Caco-2 (cell line): ENCODE measurements around the gene SKIC2. TPM values are rescaled to one million over a fixed set of nuclear protein-coding genes. Genes with fewer than 3 reads are reported as not detected.
"Not testable (repeated sequence)": the region's sequence is repeated elsewhere in the genome, so short reads cannot be mapped to it uniquely, and the experiment has no call there.

Experiments used
- BruUV-seq: library from RNA; stranded (reverse); fragments of 400-500 nt; replicated peaks from 2 replicates; lab custom pipeline; 2021; lab: Mats Ljungman, UMichigan
- CTCF ChIA-PET: fragments of 300-600 bp; sonication (Branson Sonifier 250); formaldehyde crosslinking; loops from one replicate; lab custom pipeline; 2022; ENCODE audit warnings: antibody characterized with exemption; lab: Charles Lee
- POLR2A ChIA-PET: fragments of 300-600 bp; sonication (Branson Sonifier 250); formaldehyde crosslinking; loops from one replicate; lab custom pipeline; 2022; ENCODE audit warnings: antibody characterized with exemption; lab: Charles Lee
- DNase-seq, 2 experiments: peaks; one replicate each; pipeline versions ENCODE4 v3.0.0 to v3.0.0-alpha.2; 2020 to 2022
- H3K27me3 ChIP-seq: replicated peaks from 2 replicates; pipeline ENCODE4 v1.6.0; 2011; ENCODE audit warnings: low read length; ENCODE audit not compliant: control insufficient read depth, insufficient read depth
- H3K36me3 ChIP-seq: 2 replicates; pipeline ENCODE4 v1.5.1; 2011; ENCODE audit warnings: low read length; ENCODE audit not compliant: control insufficient read depth, insufficient read depth
- H3K4me1 ChIP-seq: fragments of 250-450 bp; sonication (Bioruptor Pico); 2 replicates; pipeline ENCODE4 v1.5.1; 2020; ENCODE audit warnings: mild to moderate bottlenecking
- H3K4me3 ChIP-seq: 2 replicates; pipeline ENCODE4 v1.5.1; 2011; ENCODE audit warnings: low read depth, mild to moderate bottlenecking, control low read depth, low read length
- H3K9me3 ChIP-seq: fragments of 250-450 bp; sonication (Bioruptor Pico); 2 replicates; pipeline ENCODE4 v1.5.1; 2020; ENCODE audit warnings: mild to moderate bottlenecking, moderate library complexity
- H3K27ac Mint-ChIP-seq: one replicate; pipeline ENCODE4 v1.8.0; 2022; ENCODE audit warnings: mixed read lengths; ENCODE audit not compliant: unreplicated experiment
- H3K27me3 Mint-ChIP-seq: one replicate; pipeline ENCODE4 v1.8.0; 2022; ENCODE audit warnings: mixed read lengths; ENCODE audit not compliant: insufficient read depth, unreplicated experiment
- H3K36me3 Mint-ChIP-seq: one replicate; pipeline ENCODE4 v1.8.0; 2022; ENCODE audit warnings: mild to moderate bottlenecking, mixed read lengths; ENCODE audit not compliant: insufficient read depth, unreplicated experiment
- H3K4me1 Mint-ChIP-seq: one replicate; pipeline ENCODE4 v1.8.0; 2022; ENCODE audit warnings: low read depth, mixed read lengths; ENCODE audit not compliant: unreplicated experiment
- H3K4me3 Mint-ChIP-seq: one replicate; pipeline ENCODE4 v1.8.0; 2022; ENCODE audit warnings: mild to moderate bottlenecking, moderate library complexity, mixed read lengths; ENCODE audit not compliant: unreplicated experiment
- H3K9me3 Mint-ChIP-seq: one replicate; pipeline ENCODE4 v1.8.0; 2022; ENCODE audit warnings: mixed read lengths; ENCODE audit not compliant: unreplicated experiment
- intact Hi-C: fragments of 100-400 bp; cut with micrococcal nuclease; formaldehyde crosslinking; loops from one replicate; pipeline ENCODE4 v1.10.0; 2022; ENCODE audit not compliant: unreplicated experiment
- total RNA-seq: library from RNA; stranded (reverse); gene quantifications from 2 replicates; pipeline ENCODE4 v1.2.3, GENCODE V29; 2022

SKIC2 gene
- total RNA-seq, 1 experiment from 2014 or later, result 70.0 TPM

DNA sequence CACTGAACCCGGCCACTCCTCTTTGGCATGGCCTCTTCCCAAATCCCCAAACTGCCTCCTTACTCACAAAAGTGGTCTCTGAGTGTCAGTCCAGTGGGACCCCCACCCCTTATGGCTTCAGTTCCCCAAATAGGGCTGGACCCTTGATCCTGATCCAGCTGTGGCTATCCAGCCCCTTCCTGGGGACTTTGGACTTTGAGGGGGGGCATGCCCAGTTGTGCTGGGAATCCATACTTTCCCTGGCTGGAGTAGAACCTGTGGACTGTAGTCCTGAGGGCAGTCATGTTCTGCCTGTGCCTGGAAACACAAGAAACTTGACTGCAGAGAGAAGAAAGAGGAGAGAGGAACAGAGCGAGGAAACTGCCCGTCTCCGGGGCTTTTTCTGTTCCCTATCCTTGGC, 45.4 kb downstream of the SKIC2 start:
- H3K27ac Mint-ChIP-seq, H3K4me1 Mint-ChIP-seq, DNase-seq, H3K4me1 ChIP-seq, H3K4me3 Mint-ChIP-seq, intact Hi-C loops, H3K9me3 Mint-ChIP-seq, H3K27me3 ChIP-seq, H3K36me3 ChIP-seq, H3K9me3 ChIP-seq, H3K36me3 Mint-ChIP-seq, POLR2A ChIA-PET, CTCF ChIA-PET, H3K27me3 Mint-ChIP-seq, H3K4me3 ChIP-seq, BruUV-seq: not testable (repeated sequence)

DNA sequence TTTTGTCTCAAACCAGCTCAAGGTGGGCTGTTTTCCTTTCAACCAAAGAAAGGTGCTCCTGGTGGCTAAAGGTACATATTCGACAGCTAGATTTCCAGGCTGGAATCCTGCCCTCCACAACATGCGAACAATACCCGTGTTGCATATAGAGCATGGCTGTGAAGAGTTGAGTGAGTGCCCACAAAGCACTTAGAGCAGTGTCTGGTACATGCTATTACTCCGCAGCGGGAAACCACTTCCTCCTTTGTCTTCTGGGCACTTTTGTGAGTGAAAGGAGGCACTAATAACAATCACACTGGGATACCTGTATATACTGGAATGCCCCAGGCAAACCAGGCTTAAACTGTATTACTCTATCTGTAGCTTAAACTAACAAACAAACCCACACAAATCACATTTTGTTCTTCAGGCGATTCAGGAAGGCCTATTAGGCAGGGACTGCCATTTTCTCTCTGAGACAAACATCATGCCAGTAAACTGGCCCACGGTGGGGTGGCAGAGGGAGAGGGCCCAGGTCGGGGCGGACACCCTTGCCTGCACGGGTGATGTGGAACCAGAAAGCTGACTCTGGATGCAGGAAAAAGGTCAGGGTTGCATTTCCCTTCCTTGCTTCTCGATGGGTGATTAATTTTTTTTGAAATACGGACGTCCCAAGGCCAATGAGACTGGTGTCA, 46.0 kb downstream of the SKIC2 start:
- POLR2A ChIA-PET, H3K4me3 Mint-ChIP-seq, H3K36me3 Mint-ChIP-seq, H3K27ac Mint-ChIP-seq, H3K27me3 ChIP-seq, H3K36me3 ChIP-seq, H3K27me3 Mint-ChIP-seq, H3K4me1 ChIP-seq, CTCF ChIA-PET, H3K4me1 Mint-ChIP-seq, H3K4me3 ChIP-seq, BruUV-seq, H3K9me3 Mint-ChIP-seq, intact Hi-C loops, H3K9me3 ChIP-seq: not testable (repeated sequence)
- DNase-seq, result peak in 1 of 2 experiments; percentile 29

DNA sequence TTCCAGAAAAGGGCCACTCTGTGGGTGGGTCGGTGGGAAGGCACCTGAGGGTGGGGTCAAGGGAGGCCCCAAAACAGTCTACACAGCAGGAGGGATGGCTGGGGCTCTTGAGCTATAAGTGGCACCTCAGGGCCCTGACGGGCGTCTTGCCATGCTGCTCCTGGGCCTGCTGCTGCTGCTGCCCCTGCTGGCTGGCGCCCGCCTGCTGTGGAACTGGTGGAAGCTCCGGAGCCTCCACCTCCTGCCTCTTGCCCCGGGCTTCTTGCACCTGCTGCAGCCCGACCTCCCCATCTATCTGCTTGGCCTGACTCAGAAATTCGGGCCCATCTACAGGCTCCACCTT, 46.5 kb downstream of the SKIC2 start:
- H3K27me3 ChIP-seq, H3K27ac Mint-ChIP-seq, H3K9me3 Mint-ChIP-seq, intact Hi-C loops, H3K4me3 Mint-ChIP-seq, H3K4me3 ChIP-seq, H3K27me3 Mint-ChIP-seq, H3K36me3 Mint-ChIP-seq, BruUV-seq, H3K4me1 Mint-ChIP-seq, H3K4me1 ChIP-seq, H3K36me3 ChIP-seq, CTCF ChIA-PET, H3K9me3 ChIP-seq: not testable (repeated sequence)
- POLR2A ChIA-PET, result interaction anchor here (1.1 kb wide), 1 partner anchor 34 kb away, joined by 6 read pairs; the partner anchor contains the start of gene DXO
- DNase-seq, result peak; percentile 2 to 20

DNA sequence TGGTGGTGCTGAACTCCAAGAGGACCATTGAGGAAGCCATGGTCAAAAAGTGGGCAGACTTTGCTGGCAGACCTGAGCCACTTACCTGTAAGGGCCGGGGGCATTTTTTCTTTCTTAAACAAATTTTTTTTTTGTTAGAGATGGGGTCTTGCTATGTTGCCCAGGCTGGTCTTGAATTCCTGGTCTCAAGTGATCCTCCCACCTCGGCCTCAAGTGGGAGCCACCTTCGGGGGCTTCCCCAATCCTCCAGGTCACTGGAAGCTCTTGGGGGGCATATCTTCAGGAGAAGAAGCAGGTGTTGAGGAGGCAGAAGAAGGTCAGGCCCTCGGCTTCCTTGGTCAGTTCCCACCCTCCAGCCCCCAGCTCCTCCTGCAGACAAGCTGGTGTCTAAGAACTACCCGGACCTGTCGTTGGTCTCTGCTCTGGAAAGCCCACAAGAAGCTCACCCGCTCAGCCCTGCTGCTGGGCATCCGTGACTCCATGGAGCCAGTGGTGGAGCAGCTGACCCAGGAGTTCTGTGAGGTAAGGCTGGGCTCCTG, 47.1 kb downstream of the SKIC2 start:
- BruUV-seq, H3K27me3 ChIP-seq, H3K4me3 ChIP-seq, H3K4me1 Mint-ChIP-seq, H3K4me1 ChIP-seq, H3K9me3 ChIP-seq, H3K36me3 ChIP-seq, H3K27ac Mint-ChIP-seq, H3K9me3 Mint-ChIP-seq, intact Hi-C loops, H3K4me3 Mint-ChIP-seq, H3K36me3 Mint-ChIP-seq, H3K27me3 Mint-ChIP-seq: not testable (repeated sequence)
- POLR2A ChIA-PET, result interaction anchor here (1.1 kb wide), 1 partner anchor 34 kb away, joined by 6 read pairs; the partner anchor contains the start of gene DXO
- peak; percentile 0 to 38 for DNase-seq
- CTCF ChIA-PET, result interaction anchor here (0.6 kb wide), 1 partner anchor 88 kb away, joined by 4 read pairs; no protein-coding TSS in a partner anchor

DNA sequence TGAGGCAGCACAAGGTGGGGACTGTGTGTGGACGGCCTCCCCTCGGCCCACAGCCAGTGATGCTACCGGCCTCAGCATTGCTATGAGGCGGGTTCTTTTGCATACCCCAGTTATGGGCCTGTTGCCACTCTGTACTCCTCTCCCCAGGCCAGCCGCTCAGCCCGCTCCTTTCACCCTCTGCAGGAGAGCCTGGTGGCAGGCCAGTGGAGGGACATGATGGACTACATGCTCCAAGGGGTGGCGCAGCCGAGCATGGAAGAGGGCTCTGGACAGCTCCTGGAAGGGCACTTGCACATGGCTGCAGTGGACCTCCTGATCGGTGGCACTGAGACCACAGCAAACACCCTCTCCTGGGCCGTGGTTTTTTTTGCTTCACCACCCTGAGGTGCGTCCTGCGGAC, 48.1 kb downstream of the SKIC2 start:
- CTCF ChIA-PET, H3K36me3 Mint-ChIP-seq, H3K4me1 ChIP-seq, H3K4me3 Mint-ChIP-seq, POLR2A ChIA-PET, intact Hi-C loops, H3K27ac Mint-ChIP-seq, H3K9me3 Mint-ChIP-seq, H3K27me3 Mint-ChIP-seq, H3K27me3 ChIP-seq, BruUV-seq, H3K36me3 ChIP-seq, H3K9me3 ChIP-seq, H3K4me3 ChIP-seq, H3K4me1 Mint-ChIP-seq: not testable (repeated sequence)
- peak; percentile 11 to 40 for DNase-seq

DNA sequence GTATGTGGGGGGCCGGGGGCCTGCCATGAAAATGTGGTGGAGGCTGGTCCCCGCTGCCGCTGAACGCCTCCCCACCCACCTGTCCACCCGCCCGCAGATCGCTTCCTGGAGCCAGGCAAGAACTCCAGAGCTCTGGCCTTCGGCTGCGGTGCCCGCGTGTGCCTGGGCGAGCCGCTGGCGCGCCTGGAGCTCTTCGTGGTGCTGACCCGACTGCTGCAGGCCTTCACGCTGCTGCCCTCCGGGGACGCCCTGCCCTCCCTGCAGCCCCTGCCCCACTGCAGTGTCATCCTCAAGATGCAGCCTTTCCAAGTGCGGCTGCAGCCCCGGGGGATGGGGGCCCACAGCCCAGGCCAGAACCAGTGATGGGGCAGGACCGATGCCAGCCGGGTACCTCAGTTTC, 49.1 kb downstream of the SKIC2 start:
- BruUV-seq, H3K27me3 Mint-ChIP-seq, H3K4me1 Mint-ChIP-seq, H3K27me3 ChIP-seq, H3K9me3 Mint-ChIP-seq, H3K4me3 ChIP-seq, H3K9me3 ChIP-seq, H3K27ac Mint-ChIP-seq, H3K4me3 Mint-ChIP-seq, POLR2A ChIA-PET, CTCF ChIA-PET, intact Hi-C loops, H3K36me3 Mint-ChIP-seq, H3K4me1 ChIP-seq, H3K36me3 ChIP-seq, DNase-seq: not testable (repeated sequence)

DNA sequence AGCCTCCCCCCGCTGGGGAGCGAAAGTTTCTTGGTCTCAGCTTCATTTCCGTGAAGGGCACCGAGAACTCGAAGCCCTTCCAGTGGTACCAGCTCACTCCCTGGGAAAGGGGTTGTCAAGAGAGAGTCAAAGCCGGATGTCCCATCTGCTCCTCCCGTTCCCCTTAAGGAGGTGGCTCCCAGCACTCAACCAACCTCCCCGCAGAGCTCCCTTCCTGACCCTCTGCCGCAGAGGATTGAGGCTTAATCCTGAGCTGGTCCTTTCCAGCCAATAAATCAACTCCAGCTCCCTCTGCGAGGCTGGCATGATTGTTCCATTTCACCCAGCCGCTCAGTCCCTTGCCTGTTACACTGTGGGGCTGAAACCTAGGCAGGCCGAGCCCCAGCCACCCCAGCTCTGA, 49.6 kb downstream of the SKIC2 start:
- H3K9me3 ChIP-seq, H3K4me1 ChIP-seq, H3K27me3 Mint-ChIP-seq, H3K9me3 Mint-ChIP-seq, H3K27me3 ChIP-seq, H3K4me3 ChIP-seq, H3K27ac Mint-ChIP-seq, H3K36me3 Mint-ChIP-seq, intact Hi-C loops, CTCF ChIA-PET, H3K4me3 Mint-ChIP-seq, BruUV-seq, POLR2A ChIA-PET, H3K36me3 ChIP-seq, H3K4me1 Mint-ChIP-seq: not testable (repeated sequence)
- DNase-seq, result peak; percentile 1 to 37
